Uterus (tissue), 2 donors: ENCODE results near the gene ERMP1.

Experiments used
- POLR2A ChIP-seq, 2 donors: fragments of 450-650 bp; IDR thresholded peaks; one replicate each; pipeline ENCODE4 v1.6.1; 2016; ENCODE audit warnings: antibody characterized with exemption in 2 of 2, mild to moderate bottlenecking in 1 of 2, moderate library complexity in 1 of 2
- TF ChIP-seq, protein P1 (sequence below), 4 experiments: fragments of 200-600 bp in 2 of 4; fragments of 450-650 bp in 2 of 4; sonication (generic) in 2 of 4; IDR thresholded peaks; one replicate each; pipeline ENCODE4 v1.5.1; 2016 to 2019; ENCODE audit warnings: antibody characterized with exemption in 4 of 4, mild to moderate bottlenecking in 2 of 4, moderate library complexity in 1 of 4

DNA sequence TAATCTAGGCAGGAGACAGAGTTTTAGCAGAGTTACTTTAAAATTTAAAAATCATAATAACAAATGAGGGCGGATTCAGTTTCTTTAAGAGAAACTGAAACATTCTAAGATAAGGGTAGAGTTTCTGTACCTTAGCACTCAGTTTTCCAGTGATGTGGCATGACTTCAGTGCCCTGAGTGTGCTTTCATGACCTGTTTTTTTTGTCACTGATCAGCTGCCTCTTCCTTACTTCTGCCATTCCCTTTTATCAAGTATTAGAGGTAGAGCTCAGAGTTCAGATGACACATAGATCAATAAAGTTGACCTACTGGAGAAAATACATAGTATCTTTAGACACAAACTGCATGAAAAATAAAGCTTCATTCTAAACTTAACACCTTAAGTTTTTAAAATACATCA is 82.3 kb downstream of the ERMP1 start:
- TF ChIP-seq, protein P1, sequence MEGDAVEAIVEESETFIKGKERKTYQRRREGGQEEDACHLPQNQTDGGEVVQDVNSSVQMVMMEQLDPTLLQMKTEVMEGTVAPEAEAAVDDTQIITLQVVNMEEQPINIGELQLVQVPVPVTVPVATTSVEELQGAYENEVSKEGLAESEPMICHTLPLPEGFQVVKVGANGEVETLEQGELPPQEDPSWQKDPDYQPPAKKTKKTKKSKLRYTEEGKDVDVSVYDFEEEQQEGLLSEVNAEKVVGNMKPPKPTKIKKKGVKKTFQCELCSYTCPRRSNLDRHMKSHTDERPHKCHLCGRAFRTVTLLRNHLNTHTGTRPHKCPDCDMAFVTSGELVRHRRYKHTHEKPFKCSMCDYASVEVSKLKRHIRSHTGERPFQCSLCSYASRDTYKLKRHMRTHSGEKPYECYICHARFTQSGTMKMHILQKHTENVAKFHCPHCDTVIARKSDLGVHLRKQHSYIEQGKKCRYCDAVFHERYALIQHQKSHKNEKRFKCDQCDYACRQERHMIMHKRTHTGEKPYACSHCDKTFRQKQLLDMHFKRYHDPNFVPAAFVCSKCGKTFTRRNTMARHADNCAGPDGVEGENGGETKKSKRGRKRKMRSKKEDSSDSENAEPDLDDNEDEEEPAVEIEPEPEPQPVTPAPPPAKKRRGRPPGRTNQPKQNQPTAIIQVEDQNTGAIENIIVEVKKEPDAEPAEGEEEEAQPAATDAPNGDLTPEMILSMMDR (IDR thresholded peaks at IDR 0.05): no peak
- no peak for TF ChIP-seq POLR2A (IDR thresholded peaks at IDR 0.05)
